Cardiac septum (tissue), 1 donor: ENCODE data around the gene OCEL1. TPM values are rescaled to one million over a fixed set of nuclear protein-coding genes. Genes with fewer than 3 reads are reported as not detected.
"Not testable (repeated sequence)": the region's sequence is repeated elsewhere in the genome, so short reads cannot be mapped to it uniquely, and the experiment has no call there.

Experiments used
- DNase-seq: peaks from one replicate; pipeline ENCODE4 v3.0.0-alpha.2; 2020; ENCODE audit warnings: low spot score
- intact Hi-C: fragments of 100-400 bp; cut with DNase I; formaldehyde crosslinking; loops from one replicate; pipeline ENCODE4 v1.14.0; 2022
- long read RNA-seq: library from polyadenylated mRNA; unstranded; transcript quantifications from one replicate; pipeline ENCODE4 v2.0.0, GENCODE V29; 2021
- total RNA-seq: library from RNA; stranded (reverse); fragmentation: NEBNext Ultra II Directional; extraction: Animal tissue kit (Norgen Biotek cat#: 25700); gene quantifications from one replicate; pipeline ENCODE4 v1.2.1, GENCODE V29; 2021
- donor health status: DM: no; HTN: no; CAD: no.

The OCEL1 gene
- total RNA-seq, result 18.8 TPM
- long read RNA-seq, partial matches to known transcripts, result 8 of 15 reads
- long read RNA-seq, other reads (novel, unspliced or antisense), result 1 of 15 reads

GRCh38 chr19:17226002-17226933 lies at the start of gene OCEL1:
Gene OCEL1, plus strand, starts transcription at chr19:17226226. Its CDS starts 22 bp downstream, at chr19:17226248.
- intact Hi-C loops, result loop anchor here (5.0 kb wide), 1 partner anchor 149 kb away; the partner anchor contains the start of genes HAUS8 and MYO9B
- peak; percentile 99 for DNase-seq

GRCh38 chr19:17178291-17178690 lies 47.7 kb upstream of the OCEL1 start:
- intact Hi-C loops, result no loop called here
- no peak for DNase-seq

DNA sequence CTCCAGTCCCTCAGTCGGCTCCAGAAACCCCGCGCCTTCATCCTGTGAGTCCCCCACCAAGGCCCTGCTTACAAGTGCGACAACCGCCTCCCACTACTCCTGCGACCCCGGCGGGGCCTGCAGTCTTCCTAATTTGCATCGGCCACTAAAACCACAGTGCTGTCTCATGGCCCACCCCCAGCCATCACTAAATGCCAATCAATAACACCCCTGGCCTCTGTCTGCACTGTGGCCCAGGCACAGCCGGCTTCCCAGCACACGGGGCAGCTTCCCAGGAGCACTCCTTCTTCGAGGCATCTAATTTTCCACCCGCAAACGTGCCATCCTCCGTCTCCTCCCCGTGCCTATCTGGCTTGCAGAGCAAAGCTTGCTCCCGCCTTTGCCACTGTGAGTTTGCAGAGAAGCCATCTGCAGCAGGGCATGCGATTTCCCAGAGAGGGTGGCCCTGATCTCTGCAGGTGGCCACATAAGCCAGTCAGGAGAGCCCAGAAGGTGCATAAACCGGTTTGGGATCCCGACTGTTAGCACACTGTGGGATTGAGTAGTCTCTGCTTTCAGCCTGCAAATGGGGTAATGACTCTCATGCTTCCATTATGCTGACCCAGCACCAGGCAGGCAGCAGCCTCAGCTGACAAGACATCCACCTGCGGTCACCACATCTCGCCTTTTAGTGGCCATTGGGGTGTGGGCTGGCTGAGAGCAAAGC lies 44.9 kb upstream of the OCEL1 start:
- intact Hi-C loops, result no loop called here
- DNase-seq, result no peak

GRCh38 chr19:17183271-17183761 lies 42.7 kb upstream of the OCEL1 start:
- intact Hi-C loops, result no loop called here
- DNase-seq, result no peak

DNA sequence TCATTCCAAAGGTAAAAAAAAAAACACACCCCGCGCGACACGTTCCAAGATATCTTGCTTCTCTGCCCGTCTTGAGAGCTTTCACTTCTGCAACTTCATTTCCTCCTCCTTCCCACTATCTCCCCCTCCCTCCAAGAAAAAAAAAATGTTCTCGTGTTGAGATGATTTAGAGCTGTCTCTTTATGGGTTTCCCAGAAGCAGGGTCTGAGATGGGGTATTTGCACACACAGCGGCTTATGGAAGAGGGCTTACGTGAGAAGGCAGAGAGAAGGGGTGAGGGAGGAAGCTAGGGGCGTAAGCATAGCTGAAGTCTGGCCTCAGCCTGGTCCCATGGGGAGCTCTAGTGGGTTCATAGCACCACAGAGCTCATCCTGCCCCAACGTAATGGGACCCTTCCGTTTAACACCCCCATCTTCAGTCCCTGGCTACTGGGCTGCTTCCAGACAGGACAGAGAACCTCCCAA lies 42.1 kb upstream of the OCEL1 start:
- no peak for DNase-seq
- intact Hi-C loops, result no loop called here

- intact Hi-C loops, result no loop called here
- DNase-seq, result no peak
Measured at GRCh38 chr19:17184371-17184841, 41.6 kb upstream of the OCEL1 start.

GRCh38 chr19:17185590-17185989 lies 40.4 kb upstream of the OCEL1 start:
- intact Hi-C loops, result no loop called here
- DNase-seq, result no peak

GRCh38 chr19:17191736-17192135 lies 34.3 kb upstream of the OCEL1 start:
- intact Hi-C loops, DNase-seq: not testable (repeated sequence)

DNA sequence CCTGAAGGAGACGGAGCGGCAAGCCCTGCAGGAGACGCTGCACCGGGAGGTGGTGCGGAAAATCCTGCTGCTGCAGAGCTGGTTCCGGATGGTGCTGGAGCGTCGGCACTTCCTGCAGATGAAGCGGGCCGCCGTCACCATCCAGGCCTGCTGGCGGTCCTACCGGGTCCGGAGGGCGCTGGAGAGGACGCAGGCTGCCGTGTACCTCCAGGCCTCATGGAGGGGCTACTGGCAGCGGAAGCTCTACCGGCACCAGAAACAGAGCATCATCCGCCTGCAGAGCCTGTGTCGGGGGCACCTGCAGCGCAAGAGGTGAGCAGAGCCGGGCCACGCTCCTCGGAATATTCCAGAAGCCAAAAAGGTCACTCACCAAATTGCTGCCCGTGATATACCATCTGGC lies 33.3 kb upstream of the OCEL1 start:
- intact Hi-C loops, result no loop called here
- no peak for DNase-seq

- no peak for DNase-seq
- intact Hi-C loops, result no loop called here
Measured at GRCh38 chr19:17194608-17195007, 31.4 kb upstream of the OCEL1 start.

DNA sequence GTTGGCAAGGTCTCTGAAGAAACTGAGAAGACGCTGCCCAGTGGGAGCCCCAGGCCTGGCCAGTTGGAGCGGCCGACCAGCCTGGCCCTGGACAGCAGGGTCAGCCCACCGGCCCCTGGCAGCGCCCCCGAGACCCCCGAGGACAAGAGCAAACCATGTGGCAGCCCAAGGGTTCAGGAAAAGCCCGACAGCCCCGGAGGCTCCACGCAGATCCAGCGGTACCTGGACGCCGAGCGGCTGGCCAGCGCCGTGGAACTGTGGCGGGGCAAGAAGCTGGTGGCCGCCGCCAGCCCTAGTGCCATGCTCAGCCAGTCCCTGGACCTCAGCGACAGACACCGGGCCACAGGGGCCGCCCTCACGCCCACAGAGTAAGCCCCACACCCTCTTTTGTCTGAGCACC lies 30.9 kb upstream of the OCEL1 start:
- intact Hi-C loops, result no loop called here
- no peak for DNase-seq

DNA sequence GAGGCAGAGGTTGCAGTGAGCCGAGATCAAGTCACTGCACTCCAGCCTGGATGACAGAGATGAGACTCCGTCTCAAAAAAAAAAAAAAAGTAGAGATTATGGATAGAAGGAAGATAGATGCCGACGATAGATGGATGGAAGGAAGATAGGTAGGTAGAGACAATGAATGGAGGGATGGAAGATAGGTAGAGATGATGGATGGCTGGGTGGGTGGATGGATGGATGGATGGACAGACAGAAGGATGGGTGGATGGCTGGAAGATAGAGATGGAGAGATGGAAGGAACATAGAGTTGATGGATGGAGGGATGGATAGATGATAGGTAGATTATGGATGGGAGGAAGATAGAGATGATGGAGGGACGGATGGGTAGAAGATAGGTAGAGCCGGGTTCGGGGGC lies 29.4 kb upstream of the OCEL1 start:
- DNase-seq, result no peak
- intact Hi-C loops, result no loop called here

DNA sequence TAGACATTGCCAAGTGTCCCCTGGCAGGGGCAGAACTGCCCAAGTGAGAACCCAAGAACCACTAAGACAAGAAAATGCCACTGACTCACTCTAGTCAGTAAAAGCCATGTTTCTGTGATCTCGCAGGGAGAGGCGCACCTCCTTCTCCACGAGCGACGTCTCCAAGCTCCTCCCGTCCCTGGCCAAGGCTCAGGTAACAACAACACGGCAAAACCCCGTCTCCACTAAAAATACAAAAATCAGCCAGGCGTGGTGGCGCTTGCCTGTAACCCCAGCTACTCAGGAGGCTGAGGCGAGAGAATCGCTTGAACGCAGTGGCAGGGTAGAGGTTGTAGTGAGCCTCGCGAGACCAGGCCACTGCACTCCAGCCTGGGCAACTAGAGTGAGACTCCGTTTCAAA lies 28.4 kb upstream of the OCEL1 start:
- no peak for DNase-seq
- intact Hi-C loops, result no loop called here

DNA sequence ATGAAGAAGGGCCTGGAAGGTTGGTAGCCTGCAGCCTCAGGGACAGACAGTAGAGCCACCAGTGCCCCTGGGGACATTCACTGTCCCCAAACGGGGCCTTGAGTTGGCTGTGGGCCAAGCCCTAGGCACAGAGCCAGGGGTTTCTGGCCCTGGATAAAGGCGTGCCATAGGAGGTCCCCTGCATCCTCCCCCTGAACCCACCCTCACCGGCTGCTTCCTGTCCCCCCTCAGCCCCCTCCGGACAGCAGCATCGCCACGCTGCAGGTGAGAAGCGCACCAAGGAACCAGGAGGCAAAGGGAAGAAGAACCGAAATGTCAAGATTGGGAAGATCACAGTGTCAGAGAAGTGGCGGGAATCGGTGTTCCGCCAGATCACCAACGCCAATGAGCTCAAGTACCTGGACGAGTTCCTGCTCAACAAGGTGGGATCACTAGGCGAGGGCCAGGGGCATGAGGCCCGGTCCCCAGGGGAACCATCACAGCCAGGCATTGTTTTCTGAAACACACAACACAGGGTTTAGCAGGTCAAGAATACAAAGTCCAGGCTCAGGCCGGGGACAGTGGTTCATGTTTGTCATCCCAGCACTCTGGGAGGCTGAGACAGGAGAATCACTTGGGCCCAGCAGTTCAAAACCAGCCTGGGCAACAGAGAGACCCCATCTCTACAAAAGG lies 25.5 kb upstream of the OCEL1 start:
- intact Hi-C loops, result no loop called here
- no peak for DNase-seq

DNA sequence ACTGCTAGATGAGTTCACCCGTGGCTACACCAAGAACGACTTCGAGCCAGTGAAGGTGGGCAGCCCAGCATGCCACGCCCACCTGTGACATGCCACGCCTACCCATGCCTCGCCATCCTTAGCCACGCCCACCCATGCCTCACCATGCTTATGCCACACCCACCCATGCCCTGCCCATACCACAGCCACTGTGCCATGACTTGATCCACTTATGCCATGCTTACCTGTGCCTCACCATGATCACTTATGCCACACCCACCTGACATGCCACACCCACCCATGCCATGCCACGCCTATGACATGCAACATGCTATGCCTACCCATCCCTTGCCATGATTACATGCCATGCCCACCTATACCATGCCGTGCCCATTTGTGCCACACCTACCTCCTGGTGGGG lies 23.8 kb upstream of the OCEL1 start:
- DNase-seq, result no peak
- intact Hi-C loops, result no loop called here

DNA sequence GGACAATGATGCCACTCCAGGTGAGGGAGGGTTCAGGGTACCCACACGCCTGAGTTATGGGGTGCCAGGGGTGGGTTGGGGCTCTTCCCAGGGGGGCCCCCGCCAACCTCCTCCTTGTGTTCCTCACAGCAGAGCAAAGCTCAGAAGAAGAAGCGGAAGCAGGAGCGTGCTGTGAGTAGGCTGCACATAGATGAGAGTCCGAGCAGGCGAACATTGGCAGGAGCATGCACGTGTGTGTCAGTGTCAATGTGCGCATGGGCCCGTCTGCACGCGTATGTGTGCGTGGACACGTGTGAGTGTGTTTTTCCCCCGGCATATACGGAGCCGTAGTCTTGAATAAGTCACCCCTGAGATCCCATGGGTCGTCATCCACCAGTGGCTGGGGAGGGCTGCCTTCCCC lies 23.3 kb upstream of the OCEL1 start:
- intact Hi-C loops, result no loop called here
- DNase-seq, result no peak

DNA sequence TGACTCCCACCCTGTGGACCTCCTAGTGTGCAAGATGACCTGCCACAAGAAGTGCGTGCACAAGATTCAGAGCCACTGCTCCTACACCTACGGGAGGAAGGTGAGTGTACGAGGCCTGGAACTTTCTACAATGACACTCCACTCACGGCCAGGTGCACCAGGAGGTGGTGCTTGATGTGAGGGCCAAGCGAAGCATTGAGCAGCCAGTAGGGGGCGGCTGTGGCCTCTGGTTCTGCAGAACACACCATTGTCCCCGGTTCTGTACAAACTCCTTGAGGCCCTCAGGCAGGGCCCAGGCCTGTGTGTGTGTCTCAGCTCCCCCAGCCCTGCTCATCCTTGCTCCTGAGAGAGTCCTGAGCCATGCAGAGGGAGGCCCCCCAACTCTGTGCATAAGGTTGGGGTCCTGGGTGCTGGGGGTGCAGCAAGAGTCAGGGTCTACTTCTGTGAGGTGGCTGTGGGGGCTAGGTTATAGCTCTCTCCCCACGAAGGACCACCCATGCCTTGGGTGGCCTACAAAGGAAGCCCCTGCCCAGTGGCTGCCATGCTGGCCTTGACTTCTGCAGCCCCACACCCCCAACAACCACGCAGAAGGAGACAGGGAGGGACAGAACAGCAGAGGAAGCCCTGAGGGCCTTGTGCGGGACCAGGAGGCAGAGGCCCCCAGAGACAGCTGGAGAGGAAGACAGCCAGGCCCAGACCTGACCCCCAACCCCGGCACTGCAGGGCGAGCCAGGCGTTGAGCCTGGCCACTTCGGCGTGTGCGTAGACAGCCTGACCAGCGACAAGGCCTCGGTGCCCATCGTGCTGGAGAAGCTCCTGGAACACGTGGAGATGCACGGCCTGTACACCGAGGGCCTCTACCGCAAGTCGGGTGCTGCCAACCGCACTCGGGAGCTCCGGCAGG lies 20.5 kb upstream of the OCEL1 start:
- DNase-seq, result no peak
- intact Hi-C loops, result loop anchor here (1.0 kb wide), 1 partner anchor 77 kb away; no protein-coding TSS in a partner anchor

GRCh38 chr19:17206736-17207581 lies 19.1 kb upstream of the OCEL1 start:
- intact Hi-C loops, result no loop called here
- no peak for DNase-seq
